Measurements from ENCODE around the gene CAMTA1. TPM values are rescaled to one million over a fixed set of nuclear protein-coding genes. Genes with fewer than 3 reads are reported as not detected.
A peak's percentile ranks its signal among the peaks of the same experiment; 100 is the strongest.

Gene CAMTA1
- total and polyA plus RNA-seq, 8 donors, result 13.0 to 54.2 (median 23.6) TPM

DNA sequence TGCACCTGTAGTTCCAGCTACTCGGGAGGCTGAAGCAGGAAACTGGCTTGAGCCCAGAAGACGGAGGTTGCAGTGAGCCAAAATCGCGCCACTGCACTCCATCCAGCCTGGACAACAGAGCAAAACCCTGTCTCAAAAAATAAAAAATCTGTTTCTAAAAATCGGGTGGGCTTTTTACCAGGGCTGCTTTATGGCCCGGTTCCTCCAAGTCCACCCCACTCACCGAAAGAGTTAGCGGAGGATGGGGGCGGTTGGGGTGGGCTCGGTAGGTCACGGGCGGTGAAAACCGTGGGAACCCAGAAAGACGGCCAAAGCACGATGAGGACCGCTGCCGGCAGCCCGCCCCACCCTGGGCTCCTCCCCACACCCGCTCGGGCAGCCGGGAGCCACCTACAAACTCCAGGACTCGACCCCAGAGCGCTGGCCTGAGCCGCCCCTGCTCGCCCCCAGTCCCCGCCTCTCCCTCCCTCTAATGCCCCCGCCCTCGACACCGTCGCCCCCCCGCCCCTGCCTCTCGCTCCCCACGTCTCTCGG, 998.0 kb downstream of the CAMTA1 start:
- intact Hi-C loops (cut with DNase I), result no loop called here
- no peak for TF ChIP-seq CTCF (IDR thresholded peaks at IDR 0.05)
- Histone ChIP-seq H3K27ac (peak overlapping the region; percentile 49 to 78 (median 76)), H3K4me1 (peaks cover 10 to 17% (median 13%) of the 10 kb centered on the region in 3 donors), H3K4me3 (peak overlapping the region; percentile 31 to 63 (median 50)), H3K27me3 (no peaks in the 10 kb centered on the region), H3K36me3 (peaks cover 0 to 7% (median 0%) of the 10 kb centered on the region in 3 donors), H3K9me3 (no peaks in the 10 kb centered on the region)
- FAIRE-seq (no peak), ATAC-seq (peak; percentile 25 to 70 (median 56)), DNase-seq (peak; percentile 50 to 90 (median 73))
- WGBS, 2 donors, result 1% methylated on average over 26 to 34 of the region's 34 CpGs

GRCh38 chr1:7783826-7784491, 998.7 kb downstream of the CAMTA1 start, which contains the start of gene PER3:
PER3 (plus strand) TSS chr1:7784291; CDS start chr1:7784878, 587 bp downstream.
- DNase-seq (peak; percentile 96 to 100 (median 99)), ATAC-seq (peak; percentile 88 to 96 (median 91)), FAIRE-seq (no peak)
- TF ChIP-seq CTCF (IDR thresholded peaks at IDR 0.05), result no peak
- Histone ChIP-seq H3K36me3 (peaks cover 0 to 7% (median 0%) of the 10 kb centered on the region in 3 donors), H3K27ac (peak within 1 kb of the TSS; percentile 78 to 90 (median 84)), H3K4me3 (peak within 1 kb of the TSS; percentile 57 to 73 (median 60)), H3K27me3 (no peaks in the 10 kb centered on the region), H3K9me3 (no peaks in the 10 kb centered on the region), H3K4me1 (peaks cover 10 to 17% (median 13%) of the 10 kb centered on the region in 3 donors)
- WGBS, 2 donors, result 0% methylated on average over 56 to 90 of the region's 90 CpGs
- intact Hi-C loops (cut with DNase I), result no loop called here

- Histone ChIP-seq H3K4me1 (peaks cover 10 to 17% (median 13%) of the 10 kb centered on the region in 3 donors), H3K9me3 (no peaks in the 10 kb centered on the region), H3K27me3 (no peaks in the 10 kb centered on the region), H3K27ac (peak overlapping the region; percentile 78 to 90 (median 84)), H3K4me3 (peak overlapping the region; percentile 57 to 73 (median 60)), H3K36me3 (peaks cover 0 to 10% (median 0%) of the 10 kb centered on the region in 3 donors)
- FAIRE-seq, result no peak
- intact Hi-C loops (cut with DNase I), result no loop called here
- 17 to 18% methylated on average over 47 to 52 of the region's 52 CpGs for WGBS, 2 donors
- peak; percentile 53 to 82 (median 60) for DNase-seq
- ATAC-seq, result peak in 3 of 4 donors; percentile 1 to 8 (median 3)
- TF ChIP-seq CTCF (IDR thresholded peaks at IDR 0.05), result no peak
Measured at GRCh38 chr1:7784492-7785071, 999.3 kb downstream of the CAMTA1 start.

DNA sequence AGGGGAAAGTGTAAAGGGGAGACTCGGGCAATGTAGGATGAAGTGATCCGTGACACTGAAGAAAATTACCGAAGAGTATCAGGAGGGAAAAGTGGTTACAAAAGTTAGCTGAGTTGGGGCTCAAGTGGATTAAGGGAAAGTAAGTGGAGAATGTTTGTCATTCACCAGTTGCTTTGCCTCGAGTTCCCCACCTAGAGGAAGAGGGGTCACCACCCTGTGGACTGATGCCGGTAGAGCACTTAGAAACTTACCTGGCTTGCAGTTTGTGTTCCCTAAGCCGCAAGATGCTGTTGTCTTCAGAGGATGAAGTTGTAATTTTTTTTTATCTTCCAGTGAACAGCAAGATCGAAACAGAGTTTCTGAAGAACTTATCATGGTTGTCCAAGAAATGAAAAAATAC, 999.9 kb downstream of the CAMTA1 start:
- H3K27ac ChIP-seq, result peak overlapping the region in 1 of 4 donors; percentile 90
- peaks cover 0 to 8% (median 5%) of the 10 kb centered on the region in 3 donors for H3K36me3 ChIP-seq
- peak overlapping the region in 3 of 4 donors; percentile 57 to 73 (median 64) for H3K4me3 ChIP-seq
- FAIRE-seq (no peak), DNase-seq (no peak), ATAC-seq (no peak)
- H3K27me3 ChIP-seq, result no peaks in the 10 kb centered on the region
- no peak for TF ChIP-seq CTCF (IDR thresholded peaks at IDR 0.05)
- no peaks in the 10 kb centered on the region for H3K9me3 ChIP-seq
- peaks cover 10 to 17% (median 13%) of the 10 kb centered on the region in 3 donors for H3K4me1 ChIP-seq
- 51 to 55% methylated on average over 7 of the region's 7 CpGs for WGBS, 2 donors
- intact Hi-C loops (cut with DNase I), result no loop called here
